A549 treated with AZD9567 at 1 μM for 4 hours (cell line): ENCODE measurements around the gene KRTAP20-3. TPM values are rescaled to one million over a fixed set of nuclear protein-coding genes. Genes with fewer than 3 reads are reported as not detected.

Source experiments
- total RNA-seq: library from RNA; stranded (reverse); fragments of 200-300 nt; extraction: Qiagen RNA extraction; gene quantifications from 5 replicates; pipeline ENCODE4 v1.2.3, GENCODE V29; 2022; ENCODE audit not compliant: insufficient read depth

The KRTAP20-3 gene
- not detected in 5 replicates for total RNA-seq

GRCh38 chr21:30642564-30642963 lies at the start of gene KRTAP20-3:
KRTAP20-3 (plus strand) TSS chr21:30642864.

GRCh38 chr21:30598802-30599201 lies 43.9 kb upstream of the KRTAP20-3 start, which contains the start of gene KRTAP6-2:
KRTAP6-2 (minus strand) TSS chr21:30598902; CDS start chr21:30598874, 28 bp downstream.

GRCh38 chr21:30600787-30601186 lies 41.9 kb upstream of the KRTAP20-3 start, which contains the start of gene KRTAP22-1:
KRTAP22-1 (plus strand) TSS chr21:30601087.

GRCh38 chr21:30613836-30614235 lies 28.8 kb upstream of the KRTAP20-3 start, which contains the start of gene KRTAP6-1:
KRTAP6-1 (minus strand) TSS chr21:30613930; CDS start chr21:30613904, 26 bp downstream.

GRCh38 chr21:30616125-30616524 lies 26.5 kb upstream of the KRTAP20-3 start, which contains the start of gene KRTAP20-1:
KRTAP20-1 (plus strand) TSS chr21:30616425; CDS start chr21:30616455, 30 bp downstream.

GRCh38 chr21:30620522-30620921 lies 22.1 kb upstream of the KRTAP20-3 start, which contains the start of gene KRTAP20-4:
KRTAP20-4 (plus strand) TSS chr21:30620627.

GRCh38 chr21:30634906-30635305 lies 7.8 kb upstream of the KRTAP20-3 start, which contains the start of gene KRTAP20-2:
KRTAP20-2 (plus strand) TSS chr21:30635206; CDS start chr21:30635264, 58 bp downstream.

Other genes starting within 250 kb of the KRTAP20-3 start
- not detected in 5 replicates for gene KRTAP13-1, start 246.8 kb upstream of the KRTAP20-3 start, total RNA-seq
- gene KRTAP13-3, start 216.9 kb upstream of the KRTAP20-3 start, total RNA-seq = not detected in 5 replicates
- not detected in 5 replicates for gene KRTAP13-4, start 212.6 kb upstream of the KRTAP20-3 start, total RNA-seq
- gene KRTAP15-1, start 202.6 kb upstream of the KRTAP20-3 start, total RNA-seq = not detected in 5 replicates
- gene KRTAP19-1, start 162.5 kb upstream of the KRTAP20-3 start, total RNA-seq = not detected in 5 replicates
- not detected in 5 replicates for gene KRTAP19-2, start 155.4 kb upstream of the KRTAP20-3 start, total RNA-seq
- gene KRTAP19-3, start 150.9 kb upstream of the KRTAP20-3 start, total RNA-seq = not detected in 5 replicates
- gene KRTAP19-4, start 145.7 kb upstream of the KRTAP20-3 start, total RNA-seq = not detected in 5 replicates
- gene KRTAP19-5, start 140.7 kb upstream of the KRTAP20-3 start, total RNA-seq = not detected in 5 replicates
- gene KRTAP19-6, start 101.0 kb upstream of the KRTAP20-3 start, total RNA-seq = not detected in 5 replicates
- gene KRTAP19-7, start 81.5 kb upstream of the KRTAP20-3 start, total RNA-seq = not detected in 5 replicates
- gene KRTAP22-2, start 52.5 kb upstream of the KRTAP20-3 start, total RNA-seq = not detected in 5 replicates
- gene KRTAP6-3, start 50.4 kb upstream of the KRTAP20-3 start, total RNA-seq = not detected in 5 replicates
- gene KRTAP6-2, start 44.0 kb upstream of the KRTAP20-3 start, total RNA-seq = not detected in 5 replicates
- gene KRTAP22-1, start 41.8 kb upstream of the KRTAP20-3 start, total RNA-seq = not detected in 5 replicates
- gene KRTAP6-1, start 28.9 kb upstream of the KRTAP20-3 start, total RNA-seq = not detected in 5 replicates
- not detected in 5 replicates for gene KRTAP20-1, start 26.4 kb upstream of the KRTAP20-3 start, total RNA-seq
- not detected in 5 replicates for gene KRTAP20-4, start 22.2 kb upstream of the KRTAP20-3 start, total RNA-seq
- not detected in 5 replicates for gene KRTAP20-2, start 7.7 kb upstream of the KRTAP20-3 start, total RNA-seq
- gene KRTAP21-3, start 75.9 kb downstream of the KRTAP20-3 start, total RNA-seq = not detected in 5 replicates
- not detected in 5 replicates for gene KRTAP21-2, start 104.4 kb downstream of the KRTAP20-3 start, total RNA-seq
- gene KRTAP21-1, start 112.6 kb downstream of the KRTAP20-3 start, total RNA-seq = not detected in 5 replicates
- not detected in 5 replicates for gene KRTAP8-1, start 170.4 kb downstream of the KRTAP20-3 start, total RNA-seq
- gene KRTAP7-1, start 186.9 kb downstream of the KRTAP20-3 start, total RNA-seq = not detected in 5 replicates
- gene KRTAP11-1, start 238.7 kb downstream of the KRTAP20-3 start, total RNA-seq = 0.09 TPM in 1 of 5 replicates, not detected in the others